K562 (cell line): ENCODE data around the gene TDRD3. TPM values are rescaled to one million over a fixed set of nuclear protein-coding genes. Genes with fewer than 3 reads are reported as not detected.

Experiments
- TEAD4 ChIP-seq, 2 experiments: sonication (generic) in 1 of 2; formaldehyde crosslinking in 1 of 2; IDR thresholded peaks; 2 replicates each; pipeline versions ENCODE4 v1.6.1 to v1.8.0; 2012 to 2022; ENCODE audit warnings: borderline replicate concordance in 1 of 2, inconsistent platforms in 1 of 2, low read length in 1 of 2, mild to moderate bottlenecking in 1 of 2, missing genetic modification reagents in 1 of 2
- ZBTB17 ChIP-seq: fragments of 450-650 bp; formaldehyde crosslinking; IDR thresholded peaks from 2 replicates; pipeline ENCODE4 v1.4.0; 2020; ENCODE audit warnings: mild to moderate bottlenecking
- ZBTB33 ChIP-seq: sonication (generic); formaldehyde crosslinking; IDR thresholded peaks from 2 replicates; pipeline ENCODE4 v1.8.1; 2023; ENCODE audit warnings: mild to moderate bottlenecking, missing genetic modification reagents
- ZKSCAN1 ChIP-seq: fragments of 150-350 bp; IDR thresholded peaks from 2 replicates; pipeline ENCODE4 v1.6.1; 2016; ENCODE audit warnings: low read depth, low read length
- ZNF764 ChIP-seq: fragments of 250-450 bp; sonication (Bioruptor Pico); IDR thresholded peaks from 2 replicates; pipeline ENCODE4 v1.4.0; 2020; ENCODE audit warnings: low read depth, mild to moderate bottlenecking, moderate library complexity
- polyA plus RNA-seq, 8 experiments: library from polyadenylated mRNA; depleted of rRNA in 4 of 8; stranded (reverse) in 5 of 8; unstranded in 3 of 8; fragments of >200 nt; fragmentation: Nextera tagmentation in 2 of 8; fragmentation: Illumina TruSeq in 1 of 8; extraction: Ambion mirVana in 2 of 8; extraction: Trizol in 1 of 8; gene quantifications; 2 replicates each; pipeline versions ENCODE4 v1.2.1 to v1.2.3, GENCODE V29; 2011 to 2014; ENCODE audit warnings: inconsistent platforms in 1 of 8, missing spikeins in 1 of 8
- total RNA-seq, 7 experiments: library from RNA; depleted of rRNA in 6 of 7; stranded (reverse); fragments of >200 nt in 6 of 7; fragmentation: Illumina TruSeq in 2 of 7; extraction: Trizol in 2 of 7; gene quantifications; 2 replicates each; pipeline versions ENCODE4 v1.2.1 to v1.2.3, GENCODE V29; 2011 to 2021; ENCODE audit warnings: low replicate concordance in 1 of 7
- TF ChIP-seq, protein P1 (sequence below): fragments of 450-650 bp; IDR thresholded peaks from 2 replicates; pipeline ENCODE4 v1.6.1; 2018; ENCODE audit not compliant: partially characterized antibody

The TDRD3 gene
- total and polyA plus RNA-seq, 9 of the 15 experiments (the other 6 are each of a cell fraction or from before 2014, with no cell fraction given) = 3.6 to 16.4 (median 9.5) TPM

GRCh38 chr13:60410299-60410698 is 13.3 kb downstream of the TDRD3 start (continued):
- TF ChIP-seq, protein P1, sequence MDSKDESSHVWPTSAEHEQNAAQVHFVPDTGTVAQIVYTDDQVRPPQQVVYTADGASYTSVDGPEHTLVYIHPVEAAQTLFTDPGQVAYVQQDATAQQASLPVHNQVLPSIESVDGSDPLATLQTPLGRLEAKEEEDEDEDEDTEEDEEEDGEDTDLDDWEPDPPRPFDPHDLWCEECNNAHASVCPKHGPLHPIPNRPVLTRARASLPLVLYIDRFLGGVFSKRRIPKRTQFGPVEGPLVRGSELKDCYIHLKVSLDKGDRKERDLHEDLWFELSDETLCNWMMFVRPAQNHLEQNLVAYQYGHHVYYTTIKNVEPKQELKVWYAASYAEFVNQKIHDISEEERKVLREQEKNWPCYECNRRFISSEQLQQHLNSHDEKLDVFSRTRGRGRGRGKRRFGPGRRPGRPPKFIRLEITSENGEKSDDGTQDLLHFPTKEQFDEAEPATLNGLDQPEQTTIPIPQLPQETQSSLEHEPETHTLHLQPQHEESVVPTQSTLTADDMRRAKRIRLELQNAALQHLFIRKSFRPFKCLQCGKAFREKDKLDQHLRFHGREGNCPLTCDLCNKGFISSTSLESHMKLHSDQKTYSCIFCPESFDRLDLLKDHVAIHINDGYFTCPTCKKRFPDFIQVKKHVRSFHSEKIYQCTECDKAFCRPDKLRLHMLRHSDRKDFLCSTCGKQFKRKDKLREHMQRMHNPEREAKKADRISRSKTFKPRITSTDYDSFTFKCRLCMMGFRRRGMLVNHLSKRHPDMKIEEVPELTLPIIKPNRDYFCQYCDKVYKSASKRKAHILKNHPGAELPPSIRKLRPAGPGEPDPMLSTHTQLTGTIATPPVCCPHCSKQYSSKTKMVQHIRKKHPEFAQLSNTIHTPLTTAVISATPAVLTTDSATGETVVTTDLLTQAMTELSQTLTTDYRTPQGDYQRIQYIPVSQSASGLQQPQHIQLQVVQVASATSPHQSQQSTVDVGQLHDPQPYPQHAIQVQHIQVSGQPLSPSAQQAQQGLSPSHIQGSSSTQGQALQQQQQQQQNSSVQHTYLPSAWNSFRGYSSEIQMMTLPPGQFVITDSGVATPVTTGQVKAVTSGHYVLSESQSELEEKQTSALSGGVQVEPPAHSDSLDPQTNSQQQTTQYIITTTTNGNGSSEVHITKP = no peak
- TF ChIP-seq TEAD4 (IDR thresholded peaks at IDR 0.05; ENCODE audit: low read length) (no peak), TEAD4 (CRISPR knock-in tag; IDR thresholded peaks at IDR 0.05; ENCODE audit: borderline replicate concordance) (no peak), ZBTB33 (CRISPR knock-in tag) (no peak), ZBTB17 (CRISPR knock-in tag) (no peak), ZKSCAN1 (no peak), ZNF764 (CRISPR knock-in tag) (no peak)
